Measurements from ENCODE around the gene MIPEP.

GRCh38 chr13:23813635-23814034 is 75.6 kb downstream of the MIPEP start:
- TF ChIP-seq CTCF (IDR thresholded peaks at IDR 0.05), result no peak
- TF ChIP-seq POLR2A (IDR thresholded peaks at IDR 0.05), result no peak
- no peak for TF ChIP-seq POLR2AphosphoS5 (IDR thresholded peaks at IDR 0.05)

All from prostate gland (tissue), 2 donors.